A549 (cell line): ENCODE measurements around the gene ATP2B3.

ENCODE experiments used
- KDM5A ChIP-seq: fragments of 200-600 bp; sonication (generic); IDR thresholded peaks from 2 replicates; pipeline ENCODE4 v1.6.1; 2016; ENCODE audit warnings: antibody characterized with exemption, mild to moderate bottlenecking
- NFE2L2 ChIP-seq: fragments of 150-350 bp; conservative IDR thresholded peaks from 2 replicates; pipeline ENCODE4 v1.6.1; 2014; ENCODE audit warnings: low read length
- TF ChIP-seq, protein P1 (sequence below): fragments of >200 bp; sonication (Bioruptor Twin); formaldehyde crosslinking; IDR thresholded peaks from 3 replicates; pipeline ENCODE4 v1.5.1; 2016
- TF ChIP-seq, protein P2 (sequence below): fragments of 150-350 bp; IDR thresholded peaks from 2 replicates; pipeline ENCODE4 v1.6.1; 2014; ENCODE audit warnings: low read depth, mild to moderate bottlenecking, low read length

DNA sequence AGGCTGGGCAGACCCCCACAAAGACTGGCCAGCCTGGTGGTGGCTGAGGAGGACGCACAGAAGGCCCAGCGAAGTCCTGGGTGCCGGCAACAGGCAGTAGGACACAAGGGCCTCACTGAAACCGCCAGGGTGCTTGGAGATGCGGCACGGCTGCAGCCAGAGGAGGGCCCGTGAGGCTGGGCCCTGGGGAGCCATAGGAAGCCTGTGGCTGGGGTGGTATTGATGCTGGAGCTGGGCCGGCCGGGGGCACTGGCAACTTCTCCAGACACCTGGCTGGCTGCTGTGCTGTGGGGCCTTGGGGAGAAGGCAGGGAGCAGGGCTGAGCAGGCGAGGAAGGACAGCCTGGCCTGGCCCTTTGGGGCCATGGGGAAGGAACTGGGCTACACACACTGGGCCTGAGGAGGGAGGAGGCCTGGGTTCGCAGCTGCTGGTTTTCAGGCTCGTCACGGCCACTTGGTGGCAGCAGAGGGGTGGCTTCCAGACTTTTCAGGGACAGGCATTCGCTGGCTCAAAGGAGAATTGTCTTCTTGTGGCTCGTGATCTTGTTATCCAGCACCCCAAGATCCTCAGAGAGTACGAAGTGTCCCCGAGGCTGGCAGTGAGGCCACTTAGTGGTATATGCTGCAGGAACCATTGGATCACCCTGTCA is 37.2 kb downstream of the ATP2B3 start:
- TF ChIP-seq NFE2L2 (no peak), KDM5A (no peak)
- TF ChIP-seq, protein P1, sequence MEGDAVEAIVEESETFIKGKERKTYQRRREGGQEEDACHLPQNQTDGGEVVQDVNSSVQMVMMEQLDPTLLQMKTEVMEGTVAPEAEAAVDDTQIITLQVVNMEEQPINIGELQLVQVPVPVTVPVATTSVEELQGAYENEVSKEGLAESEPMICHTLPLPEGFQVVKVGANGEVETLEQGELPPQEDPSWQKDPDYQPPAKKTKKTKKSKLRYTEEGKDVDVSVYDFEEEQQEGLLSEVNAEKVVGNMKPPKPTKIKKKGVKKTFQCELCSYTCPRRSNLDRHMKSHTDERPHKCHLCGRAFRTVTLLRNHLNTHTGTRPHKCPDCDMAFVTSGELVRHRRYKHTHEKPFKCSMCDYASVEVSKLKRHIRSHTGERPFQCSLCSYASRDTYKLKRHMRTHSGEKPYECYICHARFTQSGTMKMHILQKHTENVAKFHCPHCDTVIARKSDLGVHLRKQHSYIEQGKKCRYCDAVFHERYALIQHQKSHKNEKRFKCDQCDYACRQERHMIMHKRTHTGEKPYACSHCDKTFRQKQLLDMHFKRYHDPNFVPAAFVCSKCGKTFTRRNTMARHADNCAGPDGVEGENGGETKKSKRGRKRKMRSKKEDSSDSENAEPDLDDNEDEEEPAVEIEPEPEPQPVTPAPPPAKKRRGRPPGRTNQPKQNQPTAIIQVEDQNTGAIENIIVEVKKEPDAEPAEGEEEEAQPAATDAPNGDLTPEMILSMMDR, result peak; percentile 62
- TF ChIP-seq, protein P2, sequence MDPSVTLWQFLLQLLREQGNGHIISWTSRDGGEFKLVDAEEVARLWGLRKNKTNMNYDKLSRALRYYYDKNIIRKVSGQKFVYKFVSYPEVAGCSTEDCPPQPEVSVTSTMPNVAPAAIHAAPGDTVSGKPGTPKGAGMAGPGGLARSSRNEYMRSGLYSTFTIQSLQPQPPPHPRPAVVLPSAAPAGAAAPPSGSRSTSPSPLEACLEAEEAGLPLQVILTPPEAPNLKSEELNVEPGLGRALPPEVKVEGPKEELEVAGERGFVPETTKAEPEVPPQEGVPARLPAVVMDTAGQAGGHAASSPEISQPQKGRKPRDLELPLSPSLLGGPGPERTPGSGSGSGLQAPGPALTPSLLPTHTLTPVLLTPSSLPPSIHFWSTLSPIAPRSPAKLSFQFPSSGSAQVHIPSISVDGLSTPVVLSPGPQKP, result no peak
